Neural cell (in vitro differentiated cells): ENCODE data around the gene FHIT.

Experiments
- EP300 ChIP-seq: fragments of 450-650 bp; conservative IDR thresholded peaks from 2 replicates; pipeline ENCODE4 v1.6.1; 2014; ENCODE audit warnings: antibody characterized with exemption, mild to moderate bottlenecking, moderate library complexity; ENCODE audit not compliant: poor library complexity, severe bottlenecking
- EZH2 ChIP-seq: fragments of 200-600, 300-800 bp; shearing (Covaris generic), sonication (generic); IDR thresholded peaks from 2 replicates; pipeline ENCODE4 v1.6.1; 2014; ENCODE audit warnings: antibody characterized with exemption, low read length, borderline replicate concordance, mild to moderate bottlenecking; ENCODE audit not compliant: insufficient read depth, poor library complexity, severe bottlenecking
- POLR2AphosphoS5 ChIP-seq: IDR thresholded peaks from 2 replicates; pipeline ENCODE4 v1.6.1; 2012
- SMC3 ChIP-seq: fragments of 450-650 bp; conservative IDR thresholded peaks from 2 replicates; pipeline ENCODE4 v1.6.1; 2014; ENCODE audit warnings: antibody characterized with exemption, mild to moderate bottlenecking, moderate library complexity; ENCODE audit not compliant: poor library complexity
- TF ChIP-seq, protein P1 (sequence below): fragments of 450-650 bp; IDR thresholded peaks from 2 replicates; pipeline ENCODE4 v1.5.1; 2014; ENCODE audit warnings: antibody characterized with exemption, mild to moderate bottlenecking, moderate library complexity; ENCODE audit not compliant: poor library complexity, severe bottlenecking
- TF ChIP-seq, protein P2 (sequence below): IDR thresholded peaks from 2 replicates; pipeline ENCODE4 v1.6.1; 2012; ENCODE audit warnings: borderline replicate concordance

DNA sequence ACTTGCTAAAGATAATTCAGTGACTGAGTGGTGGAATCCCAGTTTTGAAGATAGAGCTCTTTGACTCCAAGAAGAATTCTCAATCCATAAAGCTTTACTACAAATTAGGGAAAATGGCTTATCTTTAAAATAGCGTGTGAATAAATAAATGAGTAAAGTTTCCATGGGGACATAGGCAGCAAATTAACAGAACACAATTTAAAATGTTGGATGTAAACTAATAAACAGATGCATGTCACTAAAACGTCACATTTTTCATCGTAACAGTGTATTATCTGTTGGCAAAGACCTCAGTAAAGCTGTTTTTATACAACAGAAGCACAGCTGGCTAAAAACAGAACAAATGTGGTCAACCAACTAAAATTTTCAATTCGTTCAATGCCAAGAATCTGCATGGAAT, 1287.6 kb downstream of the FHIT start:
- no peak for TF ChIP-seq EP300
- TF ChIP-seq, protein P1, sequence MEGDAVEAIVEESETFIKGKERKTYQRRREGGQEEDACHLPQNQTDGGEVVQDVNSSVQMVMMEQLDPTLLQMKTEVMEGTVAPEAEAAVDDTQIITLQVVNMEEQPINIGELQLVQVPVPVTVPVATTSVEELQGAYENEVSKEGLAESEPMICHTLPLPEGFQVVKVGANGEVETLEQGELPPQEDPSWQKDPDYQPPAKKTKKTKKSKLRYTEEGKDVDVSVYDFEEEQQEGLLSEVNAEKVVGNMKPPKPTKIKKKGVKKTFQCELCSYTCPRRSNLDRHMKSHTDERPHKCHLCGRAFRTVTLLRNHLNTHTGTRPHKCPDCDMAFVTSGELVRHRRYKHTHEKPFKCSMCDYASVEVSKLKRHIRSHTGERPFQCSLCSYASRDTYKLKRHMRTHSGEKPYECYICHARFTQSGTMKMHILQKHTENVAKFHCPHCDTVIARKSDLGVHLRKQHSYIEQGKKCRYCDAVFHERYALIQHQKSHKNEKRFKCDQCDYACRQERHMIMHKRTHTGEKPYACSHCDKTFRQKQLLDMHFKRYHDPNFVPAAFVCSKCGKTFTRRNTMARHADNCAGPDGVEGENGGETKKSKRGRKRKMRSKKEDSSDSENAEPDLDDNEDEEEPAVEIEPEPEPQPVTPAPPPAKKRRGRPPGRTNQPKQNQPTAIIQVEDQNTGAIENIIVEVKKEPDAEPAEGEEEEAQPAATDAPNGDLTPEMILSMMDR: no peak
- TF ChIP-seq POLR2AphosphoS5: no peak
- no peak for TF ChIP-seq SMC3
- TF ChIP-seq EZH2: no peak
- TF ChIP-seq, protein P2, sequence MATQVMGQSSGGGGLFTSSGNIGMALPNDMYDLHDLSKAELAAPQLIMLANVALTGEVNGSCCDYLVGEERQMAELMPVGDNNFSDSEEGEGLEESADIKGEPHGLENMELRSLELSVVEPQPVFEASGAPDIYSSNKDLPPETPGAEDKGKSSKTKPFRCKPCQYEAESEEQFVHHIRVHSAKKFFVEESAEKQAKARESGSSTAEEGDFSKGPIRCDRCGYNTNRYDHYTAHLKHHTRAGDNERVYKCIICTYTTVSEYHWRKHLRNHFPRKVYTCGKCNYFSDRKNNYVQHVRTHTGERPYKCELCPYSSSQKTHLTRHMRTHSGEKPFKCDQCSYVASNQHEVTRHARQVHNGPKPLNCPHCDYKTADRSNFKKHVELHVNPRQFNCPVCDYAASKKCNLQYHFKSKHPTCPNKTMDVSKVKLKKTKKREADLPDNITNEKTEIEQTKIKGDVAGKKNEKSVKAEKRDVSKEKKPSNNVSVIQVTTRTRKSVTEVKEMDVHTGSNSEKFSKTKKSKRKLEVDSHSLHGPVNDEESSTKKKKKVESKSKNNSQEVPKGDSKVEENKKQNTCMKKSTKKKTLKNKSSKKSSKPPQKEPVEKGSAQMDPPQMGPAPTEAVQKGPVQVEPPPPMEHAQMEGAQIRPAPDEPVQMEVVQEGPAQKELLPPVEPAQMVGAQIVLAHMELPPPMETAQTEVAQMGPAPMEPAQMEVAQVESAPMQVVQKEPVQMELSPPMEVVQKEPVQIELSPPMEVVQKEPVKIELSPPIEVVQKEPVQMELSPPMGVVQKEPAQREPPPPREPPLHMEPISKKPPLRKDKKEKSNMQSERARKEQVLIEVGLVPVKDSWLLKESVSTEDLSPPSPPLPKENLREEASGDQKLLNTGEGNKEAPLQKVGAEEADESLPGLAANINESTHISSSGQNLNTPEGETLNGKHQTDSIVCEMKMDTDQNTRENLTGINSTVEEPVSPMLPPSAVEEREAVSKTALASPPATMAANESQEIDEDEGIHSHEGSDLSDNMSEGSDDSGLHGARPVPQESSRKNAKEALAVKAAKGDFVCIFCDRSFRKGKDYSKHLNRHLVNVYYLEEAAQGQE: no peak
